HepG2 (cell line): ENCODE results near the gene PLXNA3. TPM values are rescaled to one million over a fixed set of nuclear protein-coding genes. Genes with fewer than 3 reads are reported as not detected.

ENCODE experiments used
- CEBPB ChIP-seq: IDR thresholded peaks from 2 replicates; pipeline ENCODE4 v1.6.1; 2011; ENCODE audit warnings: low read depth, low read length, improper control_type of control experiment, borderline replicate concordance
- IRF2 ChIP-seq: IDR thresholded peaks from 2 replicates; pipeline ENCODE4 v1.6.1; 2018; ENCODE audit warnings: missing genetic modification reagents, missing compliant biosample characterization
- MED1 ChIP-seq: sonication (generic); formaldehyde crosslinking; IDR thresholded peaks from 2 replicates; pipeline ENCODE4 v1.4.0; 2020; ENCODE audit warnings: missing genetic modification reagents
- NCOA2 ChIP-seq: sonication (generic); formaldehyde crosslinking; IDR thresholded peaks from 2 replicates; pipeline ENCODE4 v1.8.0; 2022; ENCODE audit warnings: inconsistent platforms
- NFE2 ChIP-seq: sonication (generic); formaldehyde crosslinking; IDR thresholded peaks from 2 replicates; pipeline ENCODE4 v1.4.0; 2020; ENCODE audit warnings: missing genetic modification reagents
- PTBP1 ChIP-seq: fragments of 200-400 bp; formaldehyde crosslinking; IDR thresholded peaks from 2 replicates; pipeline ENCODE4 v1.6.1; 2018; ENCODE audit warnings: low read length, low read depth; ENCODE audit not compliant: poor library complexity, severe bottlenecking
- STAT5B ChIP-seq: sonication (generic); formaldehyde crosslinking; IDR thresholded peaks from 2 replicates; pipeline ENCODE4 v1.4.0; 2020; ENCODE audit warnings: missing genetic modification reagents
- TGIF2 ChIP-seq: IDR thresholded peaks from 2 replicates; pipeline ENCODE4 v1.6.1; 2016; ENCODE audit warnings: control low read depth, missing compliant biosample characterization
- ZNF232 ChIP-seq: sonication (generic); formaldehyde crosslinking; IDR thresholded peaks from 2 replicates; pipeline ENCODE4 v1.4.0; 2020; ENCODE audit warnings: missing genetic modification reagents, borderline replicate concordance
- ZNF678 ChIP-seq: sonication (generic); formaldehyde crosslinking; IDR thresholded peaks from 2 replicates; pipeline ENCODE4 v1.4.0; 2020; ENCODE audit warnings: mild to moderate bottlenecking, missing genetic modification reagents
- polyA plus RNA-seq, 8 experiments: library from polyadenylated mRNA; depleted of rRNA in 3 of 8; stranded (reverse) in 7 of 8; unstranded in 1 of 8; fragments of >200 nt; fragmentation: Illumina TruSeq in 4 of 8; extraction: Trizol in 4 of 8; gene quantifications; 2 replicates each; pipeline versions ENCODE4 v1.2.1 to v1.2.3, GENCODE V29; 2011 to 2016; ENCODE audit warnings: low read depth in 4 of 8, missing spikeins in 1 of 8, mixed read lengths in 1 of 8; ENCODE audit not compliant: insufficient read depth in 1 of 8
- total RNA-seq, 5 experiments: library from RNA; depleted of rRNA; stranded (reverse); fragments of >200 nt; fragmentation: Illumina TruSeq; extraction: Trizol; gene quantifications; 2 replicates each; pipeline ENCODE4 v1.2.3, GENCODE V29; 2016; ENCODE audit warnings: low read depth in 1 of 5
- TF ChIP-seq, protein P1 (sequence below): sonication (generic); formaldehyde crosslinking; IDR thresholded peaks from 2 replicates; pipeline ENCODE4 v1.4.0; 2020; ENCODE audit warnings: missing genetic modification reagents, borderline replicate concordance
- TF ChIP-seq, protein P2 (sequence below): fragments of 450-650 bp; IDR thresholded peaks from 2 replicates; pipeline ENCODE4 v1.6.1; 2016
- TF ChIP-seq, protein P3 (sequence below): sonication (generic); formaldehyde crosslinking; IDR thresholded peaks from 2 replicates; pipeline ENCODE4 v1.5.1; 2020; ENCODE audit warnings: missing genetic modification reagents, mild to moderate bottlenecking, borderline replicate concordance
- TF ChIP-seq, protein P4 (sequence below): IDR thresholded peaks from 2 replicates; pipeline ENCODE4 v1.4.0; 2020; ENCODE audit warnings: mild to moderate bottlenecking, missing genetic modification reagents
- TF ChIP-seq, protein P5 (sequence below): sonication (generic); formaldehyde crosslinking; IDR thresholded peaks from 2 replicates; pipeline ENCODE4 v1.9.0; 2022; ENCODE audit warnings: low read depth, missing genetic modification reagents
- TF ChIP-seq, protein P6 (sequence below): sonication (generic); formaldehyde crosslinking; IDR thresholded peaks from 2 replicates; pipeline ENCODE4 v1.4.0; 2020; ENCODE audit warnings: missing genetic modification reagents, borderline replicate concordance

PLXNA3 gene
- total and polyA plus RNA-seq, 2 of the 13 experiments (the other 11 are each of a cell fraction or from before 2014, with no cell fraction given) = 5.8 to 20.6 TPM

DNA sequence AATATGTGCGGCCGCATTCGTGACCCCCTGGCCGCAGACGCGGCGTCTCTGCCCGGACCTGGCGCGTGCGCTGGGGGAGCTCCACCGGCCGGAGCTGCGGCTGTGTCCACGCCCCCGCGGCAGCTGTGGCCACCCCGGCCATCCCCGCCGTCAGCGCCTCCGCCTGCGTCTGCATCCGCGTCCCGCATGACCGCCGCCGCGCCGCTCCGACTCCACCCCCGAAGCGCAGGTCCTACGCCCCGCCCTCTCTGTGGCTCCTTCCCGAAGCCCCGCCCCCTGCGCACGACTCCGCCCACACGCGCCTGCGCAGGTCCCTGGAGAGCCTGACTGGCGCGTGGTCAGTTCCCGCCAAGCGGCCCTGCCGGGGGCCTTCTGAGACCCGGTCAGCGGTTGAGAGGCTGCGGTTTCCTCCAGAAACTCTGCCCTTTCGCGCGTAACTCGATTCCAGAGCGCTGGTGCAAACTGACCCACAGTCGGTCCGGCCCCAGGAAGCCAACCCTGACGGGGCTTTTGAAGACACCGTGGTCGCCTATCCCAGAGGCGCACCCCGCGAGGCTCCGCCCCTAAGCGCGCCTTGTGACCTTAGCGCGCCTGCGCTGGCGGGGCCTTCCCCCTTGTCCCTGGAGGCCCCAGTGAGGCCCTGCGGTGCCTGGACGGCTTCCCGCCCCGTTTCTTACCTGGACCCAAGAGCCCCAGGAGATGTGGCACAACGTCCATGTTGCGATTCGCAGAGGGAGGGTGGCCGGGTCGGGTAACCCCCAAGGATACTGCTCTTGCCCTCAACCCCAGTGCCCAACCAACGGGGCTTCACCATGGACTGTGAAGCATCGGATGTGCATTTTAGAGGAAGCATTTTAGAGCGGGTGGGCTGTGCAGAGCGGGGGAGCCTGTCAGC, 20.9 kb downstream of the PLXNA3 start, which contains the start of gene LAGE3 (continued):
- TF ChIP-seq, protein P1, sequence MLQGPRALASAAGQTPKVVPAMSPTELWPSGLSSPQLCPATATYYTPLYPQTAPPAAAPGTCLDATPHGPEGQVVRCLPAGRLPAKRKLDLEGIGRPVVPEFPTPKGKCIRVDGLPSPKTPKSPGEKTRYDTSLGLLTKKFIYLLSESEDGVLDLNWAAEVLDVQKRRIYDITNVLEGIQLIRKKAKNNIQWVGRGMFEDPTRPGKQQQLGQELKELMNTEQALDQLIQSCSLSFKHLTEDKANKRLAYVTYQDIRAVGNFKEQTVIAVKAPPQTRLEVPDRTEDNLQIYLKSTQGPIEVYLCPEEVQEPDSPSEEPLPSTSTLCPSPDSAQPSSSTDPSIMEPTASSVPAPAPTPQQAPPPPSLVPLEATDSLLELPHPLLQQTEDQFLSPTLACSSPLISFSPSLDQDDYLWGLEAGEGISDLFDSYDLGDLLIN (CRISPR knock-in tag) = no peak
- TF ChIP-seq NCOA2 (CRISPR knock-in tag) (peak; percentile 22; the same call in 1 of the 2 replicates), MED1 (CRISPR knock-in tag) (0 out of 2 replicates have a peak, but pooled peaks have one; percentile 28), STAT5B (CRISPR knock-in tag) (no peak), IRF2 (no peak), ZNF678 (CRISPR knock-in tag) (no peak), TGIF2 (no peak), PTBP1 (no peak), CEBPB (no peak), ZNF232 (0 out of 2 replicates have a peak, but pooled peaks have one; percentile 63), NFE2 (no peak)
- TF ChIP-seq, protein P2, sequence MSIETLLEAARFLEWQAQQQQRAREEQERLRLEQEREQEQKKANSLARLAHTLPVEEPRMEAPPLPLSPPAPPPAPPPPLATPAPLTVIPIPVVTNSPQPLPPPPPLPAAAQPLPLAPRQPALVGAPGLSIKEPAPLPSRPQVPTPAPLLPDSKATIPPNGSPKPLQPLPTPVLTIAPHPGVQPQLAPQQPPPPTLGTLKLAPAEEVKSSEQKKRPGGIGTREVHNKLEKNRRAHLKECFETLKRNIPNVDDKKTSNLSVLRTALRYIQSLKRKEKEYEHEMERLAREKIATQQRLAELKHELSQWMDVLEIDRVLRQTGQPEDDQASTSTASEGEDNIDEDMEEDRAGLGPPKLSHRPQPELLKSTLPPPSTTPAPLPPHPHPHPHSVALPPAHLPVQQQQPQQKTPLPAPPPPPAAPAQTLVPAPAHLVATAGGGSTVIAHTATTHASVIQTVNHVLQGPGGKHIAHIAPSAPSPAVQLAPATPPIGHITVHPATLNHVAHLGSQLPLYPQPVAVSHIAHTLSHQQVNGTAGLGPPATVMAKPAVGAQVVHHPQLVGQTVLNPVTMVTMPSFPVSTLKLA = peak; percentile 6; the same call in 1 of the 2 replicates
- TF ChIP-seq, protein P3, sequence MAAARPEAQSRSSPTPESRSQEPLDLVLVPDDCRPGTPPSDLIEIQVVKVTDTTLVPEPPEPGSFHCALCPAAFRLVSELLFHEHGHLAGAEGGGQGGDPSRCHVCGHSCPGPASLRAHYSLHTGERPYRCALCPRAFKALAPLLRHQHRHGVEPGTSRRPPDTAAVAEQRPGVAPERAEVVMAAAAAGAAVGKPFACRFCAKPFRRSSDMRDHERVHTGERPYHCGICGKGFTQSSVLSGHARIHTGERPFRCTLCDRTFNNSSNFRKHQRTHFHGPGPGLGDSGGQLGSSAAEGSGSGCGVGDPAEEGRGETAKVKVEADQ (CRISPR knock-in tag) = no peak
- TF ChIP-seq, protein P4, sequence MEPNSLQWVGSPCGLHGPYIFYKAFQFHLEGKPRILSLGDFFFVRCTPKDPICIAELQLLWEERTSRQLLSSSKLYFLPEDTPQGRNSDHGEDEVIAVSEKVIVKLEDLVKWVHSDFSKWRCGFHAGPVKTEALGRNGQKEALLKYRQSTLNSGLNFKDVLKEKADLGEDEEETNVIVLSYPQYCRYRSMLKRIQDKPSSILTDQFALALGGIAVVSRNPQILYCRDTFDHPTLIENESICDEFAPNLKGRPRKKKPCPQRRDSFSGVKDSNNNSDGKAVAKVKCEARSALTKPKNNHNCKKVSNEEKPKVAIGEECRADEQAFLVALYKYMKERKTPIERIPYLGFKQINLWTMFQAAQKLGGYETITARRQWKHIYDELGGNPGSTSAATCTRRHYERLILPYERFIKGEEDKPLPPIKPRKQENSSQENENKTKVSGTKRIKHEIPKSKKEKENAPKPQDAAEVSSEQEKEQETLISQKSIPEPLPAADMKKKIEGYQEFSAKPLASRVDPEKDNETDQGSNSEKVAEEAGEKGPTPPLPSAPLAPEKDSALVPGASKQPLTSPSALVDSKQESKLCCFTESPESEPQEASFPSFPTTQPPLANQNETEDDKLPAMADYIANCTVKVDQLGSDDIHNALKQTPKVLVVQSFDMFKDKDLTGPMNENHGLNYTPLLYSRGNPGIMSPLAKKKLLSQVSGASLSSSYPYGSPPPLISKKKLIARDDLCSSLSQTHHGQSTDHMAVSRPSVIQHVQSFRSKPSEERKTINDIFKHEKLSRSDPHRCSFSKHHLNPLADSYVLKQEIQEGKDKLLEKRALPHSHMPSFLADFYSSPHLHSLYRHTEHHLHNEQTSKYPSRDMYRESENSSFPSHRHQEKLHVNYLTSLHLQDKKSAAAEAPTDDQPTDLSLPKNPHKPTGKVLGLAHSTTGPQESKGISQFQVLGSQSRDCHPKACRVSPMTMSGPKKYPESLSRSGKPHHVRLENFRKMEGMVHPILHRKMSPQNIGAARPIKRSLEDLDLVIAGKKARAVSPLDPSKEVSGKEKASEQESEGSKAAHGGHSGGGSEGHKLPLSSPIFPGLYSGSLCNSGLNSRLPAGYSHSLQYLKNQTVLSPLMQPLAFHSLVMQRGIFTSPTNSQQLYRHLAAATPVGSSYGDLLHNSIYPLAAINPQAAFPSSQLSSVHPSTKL = no peak
- TF ChIP-seq, protein P5, sequence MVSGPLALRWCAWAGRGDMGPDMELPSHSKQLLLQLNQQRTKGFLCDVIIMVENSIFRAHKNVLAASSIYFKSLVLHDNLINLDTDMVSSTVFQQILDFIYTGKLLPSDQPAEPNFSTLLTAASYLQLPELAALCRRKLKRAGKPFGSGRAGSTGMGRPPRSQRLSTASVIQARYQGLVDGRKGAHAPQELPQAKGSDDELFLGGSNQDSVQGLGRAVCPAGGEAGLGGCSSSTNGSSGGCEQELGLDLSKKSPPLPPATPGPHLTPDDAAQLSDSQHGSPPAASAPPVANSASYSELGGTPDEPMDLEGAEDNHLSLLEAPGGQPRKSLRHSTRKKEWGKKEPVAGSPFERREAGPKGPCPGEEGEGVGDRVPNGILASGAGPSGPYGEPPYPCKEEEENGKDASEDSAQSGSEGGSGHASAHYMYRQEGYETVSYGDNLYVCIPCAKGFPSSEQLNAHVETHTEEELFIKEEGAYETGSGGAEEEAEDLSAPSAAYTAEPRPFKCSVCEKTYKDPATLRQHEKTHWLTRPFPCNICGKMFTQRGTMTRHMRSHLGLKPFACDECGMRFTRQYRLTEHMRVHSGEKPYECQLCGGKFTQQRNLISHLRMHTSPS (CRISPR knock-in tag) = no peak
- TF ChIP-seq, protein P6, sequence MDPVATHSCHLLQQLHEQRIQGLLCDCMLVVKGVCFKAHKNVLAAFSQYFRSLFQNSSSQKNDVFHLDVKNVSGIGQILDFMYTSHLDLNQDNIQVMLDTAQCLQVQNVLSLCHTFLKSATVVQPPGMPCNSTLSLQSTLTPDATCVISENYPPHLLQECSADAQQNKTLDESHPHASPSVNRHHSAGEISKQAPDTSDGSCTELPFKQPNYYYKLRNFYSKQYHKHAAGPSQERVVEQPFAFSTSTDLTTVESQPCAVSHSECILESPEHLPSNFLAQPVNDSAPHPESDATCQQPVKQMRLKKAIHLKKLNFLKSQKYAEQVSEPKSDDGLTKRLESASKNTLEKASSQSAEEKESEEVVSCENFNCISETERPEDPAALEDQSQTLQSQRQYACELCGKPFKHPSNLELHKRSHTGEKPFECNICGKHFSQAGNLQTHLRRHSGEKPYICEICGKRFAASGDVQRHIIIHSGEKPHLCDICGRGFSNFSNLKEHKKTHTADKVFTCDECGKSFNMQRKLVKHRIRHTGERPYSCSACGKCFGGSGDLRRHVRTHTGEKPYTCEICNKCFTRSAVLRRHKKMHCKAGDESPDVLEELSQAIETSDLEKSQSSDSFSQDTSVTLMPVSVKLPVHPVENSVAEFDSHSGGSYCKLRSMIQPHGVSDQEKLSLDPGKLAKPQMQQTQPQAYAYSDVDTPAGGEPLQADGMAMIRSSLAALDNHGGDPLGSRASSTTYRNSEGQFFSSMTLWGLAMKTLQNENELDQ (CRISPR knock-in tag) = no peak
